ENCODE data around the gene NAALADL2.
"Not testable (repeated sequence)": the region's sequence is repeated elsewhere in the genome, so short reads cannot be mapped to it uniquely, and the experiment has no call there.

Gene NAALADL2

DNA sequence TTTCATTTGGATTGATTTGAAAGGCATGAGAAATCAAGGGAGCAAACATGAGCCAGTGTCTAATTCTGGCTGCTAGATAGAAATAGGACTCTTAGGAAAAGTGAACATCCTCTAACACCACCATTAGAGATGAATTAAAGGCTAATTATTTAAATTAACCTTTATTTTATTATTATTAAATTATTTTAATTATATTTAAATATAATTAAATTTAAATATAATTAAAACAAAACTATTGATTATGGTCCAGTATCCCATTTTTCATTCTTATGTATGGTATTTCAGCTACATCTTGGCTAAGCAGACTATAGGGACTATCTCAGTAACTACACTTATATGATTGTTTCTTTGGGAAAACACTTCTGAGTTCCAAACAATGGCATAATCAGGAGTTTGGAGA lies 904.8 kb downstream of the NAALADL2 start:
- DNase-seq (ENCODE audit: low spot score) = no peak

DNA sequence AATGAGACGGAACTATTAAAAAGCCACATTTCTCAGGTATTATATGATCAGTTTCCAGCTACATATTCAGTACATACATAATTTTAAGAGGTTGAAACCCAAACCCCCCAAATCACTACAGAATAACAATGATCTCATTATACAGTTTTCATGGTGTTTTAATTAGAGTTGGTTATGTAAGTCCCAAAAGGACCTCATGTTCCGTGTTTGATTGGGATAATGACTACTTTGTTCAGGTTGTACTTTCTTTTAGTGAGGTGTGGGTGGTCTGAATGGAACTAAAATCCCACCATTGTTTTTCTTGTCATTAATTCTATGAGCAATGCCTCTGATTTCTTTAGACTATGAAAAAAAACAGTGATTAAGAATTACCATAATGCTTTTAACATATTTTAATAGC lies 905.6 kb downstream of the NAALADL2 start:
- no peak for DNase-seq (ENCODE audit: low spot score)

DNA sequence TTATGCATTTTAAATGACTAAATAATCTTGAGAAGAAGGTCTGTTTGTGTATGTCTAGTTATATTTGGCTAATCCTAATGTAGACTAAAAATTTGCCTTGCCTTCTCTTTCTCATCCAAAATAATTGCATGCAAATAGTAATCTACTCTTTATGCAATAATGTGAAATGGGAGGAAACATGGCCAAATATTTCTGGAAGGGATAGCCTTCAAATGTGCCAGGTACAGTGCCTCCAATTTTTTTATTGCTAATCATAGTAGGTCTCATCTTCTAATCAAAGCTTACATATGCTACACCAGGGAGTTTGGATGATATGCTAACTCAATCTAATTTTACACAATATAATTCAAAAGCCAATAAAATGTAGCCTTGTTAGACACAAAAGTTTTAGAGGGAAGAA lies 911.3 kb downstream of the NAALADL2 start:
- DNase-seq (ENCODE audit: low spot score) = no peak

DNA sequence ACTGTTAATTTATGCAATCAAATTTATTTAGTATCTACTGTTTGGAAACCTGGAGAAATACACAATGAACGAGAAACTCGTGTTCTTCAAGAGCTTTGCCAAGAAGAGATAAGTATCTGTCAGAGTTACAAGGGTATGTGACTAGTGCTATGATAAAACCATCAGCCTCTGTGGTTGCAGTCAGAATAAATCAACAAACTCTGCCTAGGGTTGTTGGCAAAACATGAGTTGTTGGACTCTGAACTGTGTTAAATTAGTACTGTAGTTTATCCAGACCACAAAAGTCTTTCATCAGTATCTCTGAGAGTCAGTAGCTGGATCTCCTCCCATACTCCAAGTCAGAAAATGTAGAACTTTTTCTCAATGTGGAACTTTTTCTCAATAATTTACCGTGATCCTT lies 918.4 kb downstream of the NAALADL2 start:
- peak; percentile 2 for DNase-seq (ENCODE audit: low spot score)

DNA sequence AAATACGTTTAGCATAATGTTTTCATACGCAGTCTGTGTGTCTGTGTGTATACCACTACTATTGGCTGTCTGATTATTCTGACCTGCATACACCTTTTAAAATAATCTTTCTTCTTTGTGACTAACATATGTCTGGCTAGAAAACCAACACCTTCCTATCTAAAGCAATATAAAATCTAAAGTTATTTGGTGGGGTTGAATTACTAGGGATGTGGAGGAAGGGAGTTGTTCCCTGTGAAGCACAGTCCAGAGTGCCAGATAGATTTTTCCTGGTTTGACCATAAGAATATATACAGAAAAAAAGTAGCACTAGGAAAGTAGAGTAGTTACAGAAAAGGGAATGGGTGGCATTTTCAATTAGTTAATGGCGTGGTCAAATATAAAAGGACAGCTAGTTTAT lies 918.8 kb downstream of the NAALADL2 start:
- DNase-seq (ENCODE audit: low spot score) = no peak

DNA sequence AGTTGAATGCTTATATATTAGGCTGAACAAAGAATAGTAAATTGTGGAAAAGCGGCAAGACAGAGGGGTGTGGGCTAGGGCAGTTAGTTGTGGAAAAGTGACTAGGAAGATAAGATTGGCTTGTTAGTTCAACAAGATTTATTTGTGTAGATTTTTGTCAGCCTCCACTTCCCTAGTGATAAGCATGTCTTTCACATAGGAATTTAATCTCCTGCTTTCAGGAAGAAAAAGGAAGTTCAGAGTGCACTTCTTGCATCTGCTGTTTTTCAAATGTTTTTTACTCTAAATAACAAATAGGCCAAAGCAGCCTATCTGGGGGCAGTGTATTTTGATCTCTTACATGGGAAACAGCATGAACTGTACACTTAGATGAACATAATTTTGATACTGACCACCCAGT lies 919.9 kb downstream of the NAALADL2 start:
- no peak for DNase-seq (ENCODE audit: low spot score)

DNA sequence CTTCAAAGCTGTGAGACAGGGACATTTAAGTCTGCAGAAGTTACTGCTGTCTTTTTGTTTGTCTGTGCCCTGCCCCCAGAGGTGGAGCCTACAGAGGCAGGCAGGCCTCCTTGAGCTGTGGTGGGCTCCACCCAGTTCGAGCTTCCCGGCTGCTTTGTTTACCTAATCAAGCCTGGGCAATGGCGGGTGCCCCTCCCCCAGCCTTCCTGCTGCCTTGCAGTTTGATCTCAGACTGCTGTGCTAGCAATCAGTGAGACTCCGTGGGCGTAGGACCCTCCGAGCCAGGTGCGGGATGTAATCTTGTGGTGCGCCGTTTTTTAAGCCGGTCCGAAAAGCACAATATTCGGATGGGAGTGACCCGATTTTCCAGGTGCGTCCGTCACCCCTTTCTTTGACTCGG lies 928.0 kb downstream of the NAALADL2 start:
- DNase-seq (ENCODE audit: low spot score) = not testable (repeated sequence)

DNA sequence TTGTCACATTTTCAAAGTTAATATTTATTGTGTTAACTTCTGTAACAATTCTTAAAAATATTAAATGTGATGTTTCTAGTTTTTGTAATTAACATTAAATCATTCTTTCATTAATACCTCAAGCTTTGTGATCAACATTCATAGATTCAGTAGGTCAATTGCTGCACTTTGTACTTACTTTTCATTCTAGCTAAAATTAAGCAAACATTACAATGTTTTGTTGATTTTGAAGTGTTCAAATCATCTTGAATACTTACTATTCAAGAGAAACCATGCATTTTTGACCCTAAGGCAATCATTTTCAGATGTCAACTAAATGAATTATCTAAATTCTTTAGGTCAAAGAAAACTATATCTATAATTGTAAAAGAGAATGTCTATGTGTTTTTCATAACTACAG lies 933.1 kb downstream of the NAALADL2 start:
- no peak for DNase-seq (ENCODE audit: low spot score)

DNA sequence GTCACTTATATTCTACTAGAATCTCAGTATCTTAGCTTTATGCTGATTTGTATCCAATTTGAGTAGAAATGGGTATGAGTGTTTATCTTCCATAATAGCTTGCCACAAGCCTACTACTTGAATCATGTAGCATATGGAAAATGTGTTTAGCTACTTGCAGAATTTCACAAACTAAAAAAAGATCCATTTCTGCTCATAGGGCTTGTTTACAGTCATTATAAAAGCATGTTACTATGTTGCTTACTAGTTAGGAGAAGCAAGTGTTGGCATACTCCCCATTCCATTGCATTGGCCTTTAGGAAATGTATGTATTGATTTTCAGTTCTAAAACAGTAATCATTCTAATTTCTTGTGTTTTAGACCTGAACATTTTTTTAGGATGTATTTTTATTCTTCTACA lies 939.2 kb downstream of the NAALADL2 start:
- no peak for DNase-seq (ENCODE audit: low spot score)

DNA sequence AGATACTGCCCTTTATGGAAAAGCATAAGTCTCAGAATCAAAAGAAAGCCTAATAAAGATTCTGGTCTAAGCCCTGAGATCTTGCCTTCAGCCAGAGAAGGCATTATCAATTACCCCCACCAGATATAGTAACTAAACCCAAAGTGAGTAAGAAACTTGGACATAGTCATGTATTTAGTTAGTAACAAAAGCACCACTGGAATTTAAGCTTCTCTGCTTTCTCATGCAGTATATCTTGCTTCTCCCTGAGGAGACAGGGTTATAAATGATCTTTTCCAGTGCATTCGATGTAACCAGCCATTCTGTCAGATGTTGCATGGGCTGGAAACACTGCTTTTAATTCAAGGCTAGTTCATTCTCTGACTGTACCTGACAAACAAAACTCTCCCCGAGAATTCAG lies 946.7 kb downstream of the NAALADL2 start:
- DNase-seq (ENCODE audit: low spot score) = no peak

DNA sequence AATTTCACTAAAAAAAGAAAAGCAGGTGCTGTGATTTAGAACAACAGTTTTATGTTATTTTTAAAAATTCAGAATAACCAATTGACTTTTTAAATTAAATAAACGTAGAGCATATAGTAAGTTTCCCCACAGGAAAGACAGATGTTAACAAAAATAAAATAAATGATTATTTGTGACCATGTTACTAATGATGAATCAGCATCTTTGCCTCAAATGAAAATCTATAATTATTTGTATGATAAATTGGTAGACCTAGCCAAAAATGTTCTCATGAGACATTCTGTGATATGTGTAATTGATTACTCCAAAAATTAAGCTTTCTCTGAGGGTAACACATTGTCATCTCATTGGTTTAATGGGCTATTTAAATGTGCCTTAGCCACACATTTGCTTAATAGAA lies 948.0 kb downstream of the NAALADL2 start:
- DNase-seq (ENCODE audit: low spot score) = no peak

DNA sequence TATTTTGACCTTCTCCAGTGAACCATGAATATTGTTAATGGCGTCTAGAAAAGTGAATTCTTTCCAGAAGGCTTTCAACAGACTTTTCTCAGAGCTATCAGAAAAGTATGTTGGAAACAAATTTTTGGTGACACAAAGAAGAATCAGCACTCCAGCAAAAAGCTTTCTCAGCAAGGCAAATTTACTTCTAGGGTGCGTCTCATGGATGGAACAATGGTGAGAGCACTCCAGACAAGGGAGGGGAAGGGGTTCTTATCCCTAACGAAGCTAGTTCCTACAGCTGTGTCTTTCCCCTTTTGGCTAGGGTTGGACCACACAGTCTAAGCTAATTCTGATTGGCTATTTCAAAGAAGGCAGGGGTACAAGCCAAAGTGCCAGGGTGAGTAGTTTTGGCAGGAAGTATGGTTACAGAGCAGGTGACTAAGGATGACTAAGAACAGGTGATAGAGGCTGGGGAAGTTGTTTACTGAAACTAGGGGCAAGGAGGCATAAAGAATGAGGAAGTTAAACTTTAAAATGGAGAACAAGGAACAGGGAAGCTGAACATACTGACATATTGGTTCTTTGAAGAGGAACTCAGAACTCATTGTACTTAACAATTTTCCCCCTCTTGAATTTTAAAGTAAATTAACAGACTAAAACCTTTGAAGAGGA lies 959.8 kb downstream of the NAALADL2 start:
- no peak for DNase-seq (ENCODE audit: low spot score)

DNA sequence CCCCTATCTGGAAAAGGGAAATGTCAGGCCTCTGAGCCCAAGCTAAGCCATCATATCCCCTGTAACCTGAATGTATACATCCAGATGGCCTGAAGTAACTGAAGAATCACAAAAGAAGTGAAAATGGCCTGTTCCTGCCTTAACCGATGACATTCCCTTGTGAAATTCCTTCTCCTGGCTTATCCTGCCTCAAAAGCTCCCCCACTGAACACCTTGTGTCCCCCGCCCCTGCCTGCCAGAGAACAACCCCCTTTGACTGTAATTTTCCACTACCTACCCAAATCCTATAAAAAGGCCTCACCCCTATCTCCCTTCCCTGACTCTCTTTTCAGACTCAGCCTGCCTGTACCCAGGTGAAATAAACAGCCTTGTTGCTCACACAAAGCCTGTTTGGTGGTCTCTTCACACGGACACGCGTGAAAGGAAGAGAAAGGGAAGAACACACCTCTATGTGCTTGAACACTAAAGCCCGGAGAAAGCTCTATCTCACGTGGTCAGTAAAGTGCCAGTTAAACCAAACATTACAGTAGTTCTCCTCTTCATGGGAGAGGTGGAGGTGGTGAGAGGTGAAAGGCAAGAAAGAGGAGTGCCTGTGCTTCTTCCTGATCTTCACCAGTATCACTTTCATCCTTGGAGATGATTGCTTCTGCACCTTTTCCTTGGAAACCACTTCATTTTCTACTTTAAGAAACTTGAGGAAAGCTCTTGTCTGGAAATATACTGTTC lies 963.8 kb downstream of the NAALADL2 start:
- not testable (repeated sequence) for DNase-seq (ENCODE audit: low spot score)

DNA sequence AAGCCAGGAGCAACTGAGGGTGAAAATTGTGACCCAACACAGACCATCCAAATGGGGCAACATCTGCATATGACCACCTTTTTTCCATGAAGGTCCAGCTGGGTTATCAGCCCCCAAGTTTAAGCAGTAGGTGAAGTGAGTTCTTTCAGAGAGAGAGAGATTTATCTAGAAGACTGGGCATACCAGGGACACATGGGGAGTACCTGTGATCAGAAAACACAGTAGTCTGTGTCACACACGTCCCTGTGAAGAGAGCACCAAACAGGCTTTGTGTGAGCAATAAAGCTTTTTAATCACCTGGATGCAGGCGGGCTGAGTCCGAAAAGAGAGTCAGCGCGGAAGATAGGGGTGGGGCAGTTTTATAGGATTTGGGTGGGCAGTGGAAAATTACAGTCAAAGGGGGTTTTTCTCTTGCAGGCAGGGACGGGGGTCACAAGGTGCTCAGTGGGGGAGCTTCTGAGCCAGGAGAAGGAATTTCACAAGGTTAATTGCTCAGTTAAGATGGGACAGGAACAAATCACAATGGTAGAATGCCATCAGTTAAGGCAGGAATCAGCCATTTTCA lies 966.0 kb downstream of the NAALADL2 start:
- not testable (repeated sequence) for DNase-seq (ENCODE audit: low spot score)

DNA sequence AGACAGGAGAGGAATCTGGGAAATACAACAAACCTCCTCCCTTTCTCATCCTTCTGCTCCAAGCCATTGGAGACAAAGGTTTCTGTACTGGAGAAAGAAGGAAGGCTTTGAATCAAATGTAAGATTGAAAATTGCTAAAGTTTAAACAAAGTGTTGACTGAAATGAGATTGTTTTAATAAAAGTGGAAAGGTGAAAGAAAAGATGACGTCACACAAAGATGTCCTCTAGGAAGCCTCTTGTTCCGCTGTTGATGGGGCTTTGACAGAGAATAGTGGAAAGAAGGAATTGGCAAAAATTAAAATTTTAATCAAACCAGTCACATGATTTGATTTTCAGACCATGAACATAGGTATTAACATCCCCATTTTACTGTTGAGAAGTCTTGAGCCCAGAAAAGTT lies 967.6 kb downstream of the NAALADL2 start:
- no peak for DNase-seq (ENCODE audit: low spot score)

DNA sequence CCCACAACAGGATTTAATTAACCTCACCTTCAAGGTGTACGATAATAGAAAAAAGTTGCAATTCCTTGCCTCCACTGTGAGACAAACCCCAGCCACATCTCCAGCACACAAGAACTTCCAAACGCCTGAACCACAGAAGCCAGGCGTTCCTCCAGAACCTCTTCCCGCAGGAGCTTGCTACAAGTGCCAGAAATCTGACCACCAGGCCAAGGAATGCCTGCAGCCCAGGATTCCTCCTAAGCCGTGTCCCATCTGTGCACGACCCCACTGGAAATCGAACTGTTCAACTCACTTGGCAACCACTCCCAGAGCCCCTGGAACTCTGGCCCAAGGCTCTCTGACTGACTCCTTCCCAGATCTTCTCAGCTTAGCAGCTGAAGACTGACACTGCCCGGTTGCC lies 970.7 kb downstream of the NAALADL2 start:
- DNase-seq (ENCODE audit: low spot score) = not testable (repeated sequence)

DNA sequence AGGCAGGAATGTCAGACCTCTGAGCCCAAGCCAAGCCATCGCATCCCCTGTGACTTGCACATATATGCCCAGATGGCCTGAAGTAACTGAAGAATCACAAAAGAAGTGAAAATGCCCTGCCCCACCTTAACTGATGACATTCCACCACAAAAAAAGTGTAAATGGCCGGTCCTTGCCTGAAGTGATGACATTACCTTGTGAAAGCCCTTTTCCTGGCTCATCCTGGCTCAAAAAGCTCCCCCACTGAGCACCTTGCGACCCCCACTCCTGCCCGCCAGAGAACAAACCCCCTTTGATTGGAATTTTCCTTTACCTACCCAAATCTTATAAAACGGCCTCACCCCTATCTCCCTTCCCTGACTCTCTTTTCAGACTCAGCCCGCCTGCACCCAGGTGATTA lies 976.6 kb downstream of the NAALADL2 start:
- not testable (repeated sequence) for DNase-seq (ENCODE audit: low spot score)

DNA sequence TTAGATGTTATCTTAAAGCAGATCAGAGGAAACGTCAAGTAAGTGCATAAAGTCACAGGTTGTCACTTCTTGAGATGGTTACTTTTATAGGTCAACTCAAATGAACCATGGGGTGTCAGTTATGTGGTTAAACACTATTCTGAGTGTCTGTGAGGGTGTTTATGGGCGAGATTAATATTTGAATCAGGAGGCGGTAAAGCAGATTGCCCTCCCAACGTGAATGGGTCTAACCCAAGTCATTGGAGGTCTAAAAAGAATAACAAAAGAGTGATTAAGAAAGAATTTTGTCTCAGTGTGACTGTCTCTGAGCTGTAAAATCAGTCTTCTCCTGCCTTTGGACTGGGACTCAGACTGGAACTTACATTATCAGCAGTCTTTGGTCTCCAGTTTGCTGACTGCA lies 977.5 kb downstream of the NAALADL2 start:
- no peak for DNase-seq (ENCODE audit: low spot score)

DNA sequence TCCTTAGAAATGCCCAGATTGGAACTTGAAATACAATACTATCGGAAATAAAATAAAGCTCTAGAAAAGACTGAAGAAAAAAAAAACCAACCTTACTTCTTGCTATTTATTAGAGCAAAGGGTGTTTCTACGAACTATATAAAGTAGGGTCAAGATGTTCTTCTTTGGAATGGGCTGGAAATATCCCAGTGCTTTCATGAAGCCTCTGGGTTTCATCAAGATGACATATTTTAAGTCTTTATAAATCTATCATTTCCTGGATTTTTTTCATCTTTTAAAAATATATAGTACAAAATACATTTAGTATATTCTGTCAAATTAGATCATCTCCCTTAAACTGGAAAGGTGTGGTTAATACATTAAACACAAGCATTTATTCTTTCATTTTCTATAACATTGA lies 978.8 kb downstream of the NAALADL2 start:
- no peak for DNase-seq (ENCODE audit: low spot score)

DNA sequence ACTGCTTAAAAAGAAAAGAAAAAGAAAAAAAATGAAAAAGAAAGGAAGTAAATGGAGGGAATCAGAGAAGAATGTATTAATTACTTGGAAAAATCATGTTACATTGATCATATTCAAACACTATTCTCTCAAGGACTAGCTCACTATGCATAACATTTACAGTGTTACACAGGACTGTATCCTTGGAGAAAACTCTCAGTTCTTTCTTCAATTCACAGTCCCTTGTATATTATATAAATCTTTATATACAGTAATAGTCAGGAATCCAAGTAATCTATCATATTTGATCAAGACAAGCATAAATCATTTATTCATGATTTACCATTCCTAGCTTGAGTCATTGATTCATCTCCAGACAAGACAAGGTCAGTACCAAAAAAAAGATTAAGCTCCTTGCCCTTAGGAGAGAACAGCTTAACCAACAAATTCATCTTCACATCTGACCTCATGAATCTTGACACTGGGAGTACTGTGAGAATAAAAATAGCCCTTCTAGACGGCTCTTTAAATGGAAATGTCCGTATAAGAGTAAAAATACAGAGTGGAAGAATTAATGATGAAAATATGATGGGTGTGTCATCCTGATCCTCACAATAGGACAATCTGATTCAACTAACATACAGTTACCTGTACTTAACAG lies 980.4 kb downstream of the NAALADL2 start:
- no peak for DNase-seq (ENCODE audit: low spot score)

DNA sequence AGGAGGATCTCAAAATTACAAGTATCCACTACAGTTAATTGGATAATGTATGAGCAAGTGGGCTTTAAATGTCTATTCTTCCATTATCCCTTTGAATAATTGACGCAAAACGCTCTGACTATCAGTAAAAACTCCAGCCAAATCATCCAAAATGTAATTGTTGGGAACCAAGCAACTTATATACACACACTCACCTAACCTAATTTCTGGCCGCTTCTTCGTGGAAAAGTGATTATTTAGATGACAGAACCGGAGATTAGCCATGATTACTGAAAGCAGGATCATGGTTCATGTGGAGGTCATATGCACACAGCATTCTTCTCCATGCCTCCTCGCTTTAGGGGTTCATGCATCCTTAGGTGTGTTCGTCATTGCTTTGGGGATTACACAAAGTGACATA lies 992.4 kb downstream of the NAALADL2 start:
- DNase-seq (ENCODE audit: low spot score) = no peak

DNA sequence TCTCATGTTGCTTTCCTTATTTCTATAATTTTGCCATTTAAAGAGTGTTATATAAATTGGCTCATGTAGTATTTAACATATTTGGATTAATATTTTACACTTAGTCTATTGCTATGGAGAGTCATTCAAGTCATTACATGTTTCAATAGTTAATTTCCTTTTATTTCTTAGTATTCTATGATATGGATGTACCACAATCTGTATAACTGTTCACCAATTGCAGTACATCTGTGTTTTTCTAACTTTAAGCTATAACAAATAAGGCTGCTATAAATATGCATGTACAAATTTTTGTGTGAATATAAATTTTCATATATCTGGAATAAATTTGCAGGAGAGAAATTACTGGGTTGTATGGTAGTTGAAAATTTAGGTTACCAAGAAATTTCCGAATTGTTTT lies 993.4 kb downstream of the NAALADL2 start:
- no peak for DNase-seq (ENCODE audit: low spot score)

DNA sequence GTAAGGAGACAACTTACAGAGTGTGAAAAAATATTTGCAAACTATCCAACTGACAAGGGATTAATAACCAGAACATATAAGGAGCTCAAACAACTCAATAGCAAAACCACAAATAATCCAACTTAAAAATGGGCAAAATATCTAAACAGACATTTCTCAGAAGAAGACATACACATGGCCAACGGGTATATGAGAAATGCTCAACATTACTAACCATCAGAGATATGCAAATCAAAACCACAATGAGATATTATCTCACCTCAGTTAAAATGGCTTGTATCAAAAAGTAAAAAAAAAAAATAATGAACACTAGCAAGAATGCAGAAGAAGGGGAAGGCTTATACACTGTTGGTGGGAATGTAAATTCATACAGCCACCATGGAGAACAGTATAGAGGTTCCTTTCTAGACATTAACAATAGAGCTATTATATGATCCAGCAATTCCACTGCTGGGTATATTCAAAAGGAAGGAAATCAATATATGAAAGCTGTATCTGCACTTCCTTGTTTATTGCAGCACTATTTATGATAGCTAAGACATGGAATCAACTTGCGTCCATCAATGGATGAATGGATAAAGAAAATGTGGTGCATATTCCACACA lies 998.6 kb downstream of the NAALADL2 start:
- no peak for DNase-seq (ENCODE audit: low spot score)
